Neural cell (in vitro differentiated cells): ENCODE data around the gene WNT3A. TPM values are rescaled to one million over a fixed set of nuclear protein-coding genes. Genes with fewer than 3 reads are reported as not detected.

Experiments
- H2AFZ ChIP-seq: fragments of 200-600, 300-800 bp; sonication (generic), shearing (Covaris generic); 2 replicates; pipeline ENCODE4 v1.6.0; 2014; ENCODE audit warnings: low read depth, mild to moderate bottlenecking, antibody characterized with exemption, low read length, moderate library complexity
- H3F3A ChIP-seq: fragments of 200-600 bp; shearing (Covaris generic); 2 replicates; pipeline ENCODE4 v1.6.1; 2016; ENCODE audit warnings: mild to moderate bottlenecking, moderate library complexity, mixed read lengths, antibody characterized with exemption, low read length; ENCODE audit not compliant: insufficient read depth, poor library complexity, severe bottlenecking
- H3K27ac ChIP-seq: fragments of 200-600, 300-800 bp; sonication (generic), shearing (Covaris generic); 2 replicates; pipeline ENCODE4 v1.5.1; 2014; ENCODE audit warnings: mild to moderate bottlenecking, low read length, moderate library complexity
- H3K27me3 ChIP-seq: fragments of 300-800, 200-600 bp; sonication (generic), shearing (Covaris generic); 2 replicates; pipeline ENCODE4 v1.6.0; 2014; ENCODE audit warnings: mild to moderate bottlenecking, low read depth, low read length, moderate library complexity; ENCODE audit not compliant: insufficient read depth
- H3K36me3 ChIP-seq: fragments of 300-800, 200-600 bp; sonication (generic), shearing (Covaris generic); 2 replicates; pipeline ENCODE4 v1.5.1; 2014; ENCODE audit warnings: mild to moderate bottlenecking, antibody characterized with exemption, low read length, moderate library complexity; ENCODE audit not compliant: insufficient read depth
- H3K4me2 ChIP-seq: fragments of 300-800, 200-600 bp; sonication (generic), shearing (Covaris generic); 2 replicates; pipeline ENCODE4 v1.6.0; 2014; ENCODE audit warnings: mild to moderate bottlenecking, low read length
- H3K4me3 ChIP-seq: fragments of 300-800, 200-600 bp; sonication (generic), shearing (Covaris generic); 2 replicates; pipeline ENCODE4 v1.5.1; 2014; ENCODE audit warnings: mild to moderate bottlenecking, low read length, moderate library complexity
- H3K79me2 ChIP-seq: fragments of 200-600 bp; shearing (Covaris generic); replicated peaks from 2 replicates; pipeline ENCODE4 v1.6.0; 2014; ENCODE audit warnings: mild to moderate bottlenecking, low read length, moderate library complexity; ENCODE audit not compliant: insufficient read depth
- H3K9ac ChIP-seq: fragments of 300-800, 200-600 bp; sonication (generic), shearing (Covaris generic); 2 replicates; pipeline ENCODE4 v1.6.1; 2016; ENCODE audit warnings: mild to moderate bottlenecking, low read length, mixed read lengths
- H3K9me2 ChIP-seq: fragments of 200-600 bp; shearing (Covaris generic); 2 replicates; pipeline ENCODE4 v1.6.1; 2016; ENCODE audit warnings: mild to moderate bottlenecking, low read length, mixed read lengths; ENCODE audit not compliant: insufficient read depth
- H3K9me3 ChIP-seq: fragments of 200-600, 300-800 bp; sonication (generic), shearing (Covaris generic); 2 replicates; pipeline ENCODE4 v1.6.1; 2016; ENCODE audit warnings: mild to moderate bottlenecking, mixed run types, low read length, moderate library complexity, mixed read lengths
- H4K20me1 ChIP-seq: fragments of 200-600 bp; shearing (Covaris generic); 2 replicates; pipeline ENCODE4 v1.6.1; 2016; ENCODE audit warnings: mild to moderate bottlenecking, mixed run types; ENCODE audit not compliant: insufficient read depth
- EP300 ChIP-seq: fragments of 450-650 bp; conservative IDR thresholded peaks from 2 replicates; pipeline ENCODE4 v1.6.1; 2014; ENCODE audit warnings: antibody characterized with exemption, mild to moderate bottlenecking, moderate library complexity; ENCODE audit not compliant: poor library complexity, severe bottlenecking
- EZH2 ChIP-seq: fragments of 200-600, 300-800 bp; shearing (Covaris generic), sonication (generic); IDR thresholded peaks from 2 replicates; pipeline ENCODE4 v1.6.1; 2014; ENCODE audit warnings: antibody characterized with exemption, low read length, borderline replicate concordance, mild to moderate bottlenecking; ENCODE audit not compliant: insufficient read depth, poor library complexity, severe bottlenecking
- MXI1 ChIP-seq: fragments of 450-650 bp; conservative IDR thresholded peaks from 2 replicates; pipeline ENCODE4 v1.6.1; 2014; ENCODE audit warnings: antibody characterized with exemption, mild to moderate bottlenecking; ENCODE audit not compliant: poor library complexity, severe bottlenecking
- POLR2AphosphoS5 ChIP-seq: IDR thresholded peaks from 2 replicates; pipeline ENCODE4 v1.6.1; 2012
- RAD21 ChIP-seq: fragments of 450-650 bp; conservative IDR thresholded peaks from 2 replicates; pipeline ENCODE4 v1.6.1; 2014; ENCODE audit warnings: antibody characterized with exemption, mild to moderate bottlenecking, moderate library complexity
- SMC3 ChIP-seq: fragments of 450-650 bp; conservative IDR thresholded peaks from 2 replicates; pipeline ENCODE4 v1.6.1; 2014; ENCODE audit warnings: antibody characterized with exemption, mild to moderate bottlenecking, moderate library complexity; ENCODE audit not compliant: poor library complexity
- TAF1 ChIP-seq: IDR thresholded peaks from 2 replicates; pipeline ENCODE4 v1.6.1; 2012; ENCODE audit warnings: low read depth
- polyA plus RNA-seq: library from polyadenylated mRNA; depleted of rRNA; stranded (reverse); fragments of >200 nt; gene quantifications from 2 replicates; pipeline ENCODE4 v1.2.3, GENCODE V29; 2014
- TF ChIP-seq, protein P1 (sequence below): fragments of 450-650 bp; IDR thresholded peaks from 2 replicates; pipeline ENCODE4 v1.5.1; 2014; ENCODE audit warnings: antibody characterized with exemption, mild to moderate bottlenecking, moderate library complexity; ENCODE audit not compliant: poor library complexity, severe bottlenecking
- TF ChIP-seq, protein P2 (sequence below): IDR thresholded peaks from 2 replicates; pipeline ENCODE4 v1.6.1; 2012; ENCODE audit warnings: borderline replicate concordance

WNT3A gene
- polyA plus RNA-seq, 1 donor from 2014 or later, result 0.14 TPM

DNA sequence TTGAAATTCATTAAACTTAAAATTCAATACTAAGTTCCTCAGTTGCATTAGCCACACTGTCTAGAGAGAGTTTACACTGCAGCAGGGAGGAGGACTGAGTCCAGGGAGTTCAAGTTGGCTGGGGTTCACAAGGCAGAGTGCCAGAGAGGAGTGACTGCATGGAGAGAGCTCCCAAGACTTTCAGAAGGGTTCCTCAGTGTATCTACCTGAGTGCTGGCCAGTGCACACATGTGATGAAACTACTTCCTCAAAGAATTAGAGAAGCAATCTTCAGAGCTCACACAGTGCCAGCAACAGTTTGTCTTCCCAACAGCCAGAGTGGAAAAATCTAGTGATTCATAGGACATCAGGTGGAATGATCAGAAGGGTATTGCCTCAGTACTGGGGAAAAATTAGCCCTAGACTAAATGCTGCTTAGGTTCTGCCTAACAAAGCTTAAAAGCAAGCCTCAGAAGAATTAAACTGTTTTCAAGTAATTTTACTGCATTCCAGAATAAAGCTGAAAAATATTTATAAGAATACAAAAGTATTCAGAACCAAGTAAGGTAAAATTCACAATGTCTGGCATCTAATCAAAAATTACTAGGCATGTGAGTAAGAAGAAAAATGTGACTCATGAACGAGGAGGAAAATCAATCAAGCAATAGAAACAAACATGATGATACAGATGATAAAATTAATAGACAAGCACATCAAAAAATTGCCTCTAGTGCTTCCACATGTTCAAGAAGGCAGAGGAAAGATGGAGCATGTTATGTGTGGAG lies 10.4 kb upstream of the WNT3A start:
- no peak overlapping the region for H2AFZ ChIP-seq
- H3K4me3 ChIP-seq, result no peak overlapping the region
- no peaks in the 10 kb centered on the region for H4K20me1 ChIP-seq
- peaks cover 6% of the 10 kb centered on the region for H3K9me3 ChIP-seq
- H3K27me3 ChIP-seq, result peaks cover 2% of the 10 kb centered on the region
- no peaks in the 10 kb centered on the region for H3K36me3 ChIP-seq
- H3K27ac ChIP-seq, result no peak overlapping the region
- no peak overlapping the region for H3K9ac ChIP-seq
- no peaks in the 10 kb centered on the region for H3K9me2 ChIP-seq
- TF ChIP-seq SMC3, result no peak
- TF ChIP-seq MXI1, result no peak
- no peak for TF ChIP-seq TAF1
- TF ChIP-seq POLR2AphosphoS5, result no peak
- no peak for TF ChIP-seq RAD21
- TF ChIP-seq, protein P1, sequence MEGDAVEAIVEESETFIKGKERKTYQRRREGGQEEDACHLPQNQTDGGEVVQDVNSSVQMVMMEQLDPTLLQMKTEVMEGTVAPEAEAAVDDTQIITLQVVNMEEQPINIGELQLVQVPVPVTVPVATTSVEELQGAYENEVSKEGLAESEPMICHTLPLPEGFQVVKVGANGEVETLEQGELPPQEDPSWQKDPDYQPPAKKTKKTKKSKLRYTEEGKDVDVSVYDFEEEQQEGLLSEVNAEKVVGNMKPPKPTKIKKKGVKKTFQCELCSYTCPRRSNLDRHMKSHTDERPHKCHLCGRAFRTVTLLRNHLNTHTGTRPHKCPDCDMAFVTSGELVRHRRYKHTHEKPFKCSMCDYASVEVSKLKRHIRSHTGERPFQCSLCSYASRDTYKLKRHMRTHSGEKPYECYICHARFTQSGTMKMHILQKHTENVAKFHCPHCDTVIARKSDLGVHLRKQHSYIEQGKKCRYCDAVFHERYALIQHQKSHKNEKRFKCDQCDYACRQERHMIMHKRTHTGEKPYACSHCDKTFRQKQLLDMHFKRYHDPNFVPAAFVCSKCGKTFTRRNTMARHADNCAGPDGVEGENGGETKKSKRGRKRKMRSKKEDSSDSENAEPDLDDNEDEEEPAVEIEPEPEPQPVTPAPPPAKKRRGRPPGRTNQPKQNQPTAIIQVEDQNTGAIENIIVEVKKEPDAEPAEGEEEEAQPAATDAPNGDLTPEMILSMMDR, result no peak
- TF ChIP-seq, protein P2, sequence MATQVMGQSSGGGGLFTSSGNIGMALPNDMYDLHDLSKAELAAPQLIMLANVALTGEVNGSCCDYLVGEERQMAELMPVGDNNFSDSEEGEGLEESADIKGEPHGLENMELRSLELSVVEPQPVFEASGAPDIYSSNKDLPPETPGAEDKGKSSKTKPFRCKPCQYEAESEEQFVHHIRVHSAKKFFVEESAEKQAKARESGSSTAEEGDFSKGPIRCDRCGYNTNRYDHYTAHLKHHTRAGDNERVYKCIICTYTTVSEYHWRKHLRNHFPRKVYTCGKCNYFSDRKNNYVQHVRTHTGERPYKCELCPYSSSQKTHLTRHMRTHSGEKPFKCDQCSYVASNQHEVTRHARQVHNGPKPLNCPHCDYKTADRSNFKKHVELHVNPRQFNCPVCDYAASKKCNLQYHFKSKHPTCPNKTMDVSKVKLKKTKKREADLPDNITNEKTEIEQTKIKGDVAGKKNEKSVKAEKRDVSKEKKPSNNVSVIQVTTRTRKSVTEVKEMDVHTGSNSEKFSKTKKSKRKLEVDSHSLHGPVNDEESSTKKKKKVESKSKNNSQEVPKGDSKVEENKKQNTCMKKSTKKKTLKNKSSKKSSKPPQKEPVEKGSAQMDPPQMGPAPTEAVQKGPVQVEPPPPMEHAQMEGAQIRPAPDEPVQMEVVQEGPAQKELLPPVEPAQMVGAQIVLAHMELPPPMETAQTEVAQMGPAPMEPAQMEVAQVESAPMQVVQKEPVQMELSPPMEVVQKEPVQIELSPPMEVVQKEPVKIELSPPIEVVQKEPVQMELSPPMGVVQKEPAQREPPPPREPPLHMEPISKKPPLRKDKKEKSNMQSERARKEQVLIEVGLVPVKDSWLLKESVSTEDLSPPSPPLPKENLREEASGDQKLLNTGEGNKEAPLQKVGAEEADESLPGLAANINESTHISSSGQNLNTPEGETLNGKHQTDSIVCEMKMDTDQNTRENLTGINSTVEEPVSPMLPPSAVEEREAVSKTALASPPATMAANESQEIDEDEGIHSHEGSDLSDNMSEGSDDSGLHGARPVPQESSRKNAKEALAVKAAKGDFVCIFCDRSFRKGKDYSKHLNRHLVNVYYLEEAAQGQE, result no peak
- TF ChIP-seq EP300, result no peak
- no peak overlapping the region for H3K4me2 ChIP-seq
- H3K79me2 ChIP-seq, result no peaks in the 10 kb centered on the region
- no peaks in the 10 kb centered on the region for H3F3A ChIP-seq

DNA sequence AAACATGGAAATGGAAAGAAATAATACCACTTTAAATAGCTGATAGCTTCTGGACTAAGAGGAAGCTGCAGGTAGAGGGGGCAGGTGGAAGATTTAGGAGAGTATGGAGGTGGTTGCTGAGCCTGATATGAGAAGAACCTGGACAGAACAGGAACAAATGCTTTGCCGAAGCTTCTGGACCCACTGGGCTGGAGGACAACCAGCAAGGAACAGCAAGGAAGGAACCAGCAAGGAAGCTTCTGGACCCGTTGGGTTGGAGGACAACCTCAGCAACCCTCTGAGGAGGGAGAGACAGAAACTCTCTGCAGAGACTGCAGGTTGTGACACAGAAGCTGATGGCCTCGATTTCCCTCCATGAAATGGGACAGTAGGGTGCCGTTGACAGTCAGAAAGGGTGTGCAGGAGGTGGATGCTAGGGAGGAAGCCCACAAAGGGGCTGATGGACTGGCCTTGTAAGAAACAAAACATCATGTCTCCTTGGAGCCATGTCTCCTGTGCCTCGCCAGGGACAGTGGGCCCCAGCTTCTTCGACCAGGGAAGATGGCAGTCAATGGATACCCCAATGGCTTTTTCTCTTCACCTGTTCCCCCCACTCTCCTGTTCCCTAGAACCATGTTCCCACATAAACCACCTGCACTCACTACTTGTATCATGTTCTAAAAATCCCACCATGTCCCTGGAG lies 8.3 kb upstream of the WNT3A start:
- no peak overlapping the region for H3K9ac ChIP-seq
- H3K9me3 ChIP-seq, result peaks cover 6% of the 10 kb centered on the region
- H3F3A ChIP-seq, result no peaks in the 10 kb centered on the region
- no peak overlapping the region for H3K4me3 ChIP-seq
- no peaks in the 10 kb centered on the region for H3K9me2 ChIP-seq
- H3K4me2 ChIP-seq, result no peak overlapping the region
- no peaks in the 10 kb centered on the region for H3K79me2 ChIP-seq
- no peak overlapping the region for H3K27ac ChIP-seq
- peaks cover 5% of the 10 kb centered on the region for H3K27me3 ChIP-seq
- H2AFZ ChIP-seq, result no peak overlapping the region
- H4K20me1 ChIP-seq, result no peaks in the 10 kb centered on the region
- no peaks in the 10 kb centered on the region for H3K36me3 ChIP-seq
- TF ChIP-seq, protein P1, result no peak
- TF ChIP-seq MXI1 (no peak), POLR2AphosphoS5 (no peak), SMC3 (no peak), EP300 (no peak), EZH2 (no peak), RAD21 (no peak), TAF1 (no peak)
- TF ChIP-seq, protein P2, result no peak
